GM21381 (cell line): Measurements from ENCODE around the gene FGL2.
A peak's percentile ranks its signal among the peaks of the same experiment; 100 is the strongest.
"Not testable (repeated sequence)": the region's sequence is repeated elsewhere in the genome, so short reads cannot be mapped to it uniquely, and the experiment has no call there.

Experiments used
- ATAC-seq: cut with Tn5 transposase; IDR thresholded peaks from one replicate; pipeline ENCODE4 v1.9.1; 2021; ENCODE audit warnings: mild to moderate bottlenecking, moderate library complexity; ENCODE audit not compliant: unreplicated experiment

FGL2 gene

GRCh38 chr7:77199013-77199966 is at the start of gene FGL2:
Gene FGL2 (minus strand): TSS chr7:77199819. CDS start chr7:77199793, 26 bp downstream.
- ATAC-seq = no peak

- no peak for ATAC-seq
Observed at GRCh38 chr7:77248154-77248553, 48.5 kb upstream of the FGL2 start.

GRCh38 chr7:77247206-77247850 is 47.7 kb upstream of the FGL2 start:
- peak; percentile 81 for ATAC-seq

GRCh38 chr7:77246026-77246640 is 46.5 kb upstream of the FGL2 start:
- ATAC-seq = no peak

- ATAC-seq = no peak
Observed at GRCh38 chr7:77245015-77245755, 45.6 kb upstream of the FGL2 start.

- no peak for ATAC-seq
Observed at GRCh38 chr7:77244222-77244934, 44.8 kb upstream of the FGL2 start.

- no peak for ATAC-seq
Observed at GRCh38 chr7:77242554-77242953, 42.9 kb upstream of the FGL2 start.

- no peak for ATAC-seq
Observed at GRCh38 chr7:77242068-77242467, 42.4 kb upstream of the FGL2 start.

GRCh38 chr7:77239471-77239870 is 39.9 kb upstream of the FGL2 start:
- ATAC-seq = no peak

- no peak for ATAC-seq
Observed at GRCh38 chr7:77238703-77239136, 39.1 kb upstream of the FGL2 start.

- ATAC-seq = no peak
Observed at GRCh38 chr7:77235276-77235675, 35.7 kb upstream of the FGL2 start.

GRCh38 chr7:77232467-77232866 is 32.8 kb upstream of the FGL2 start:
- no peak for ATAC-seq

- not testable (repeated sequence) for ATAC-seq
Observed at GRCh38 chr7:77228795-77229194, 29.2 kb upstream of the FGL2 start.

- ATAC-seq = no peak
Observed at GRCh38 chr7:77226357-77226839, 26.8 kb upstream of the FGL2 start.

GRCh38 chr7:77223261-77223660 is 23.6 kb upstream of the FGL2 start:
- ATAC-seq = no peak

- ATAC-seq = no peak
Observed at GRCh38 chr7:77222819-77223218, 23.2 kb upstream of the FGL2 start.

- no peak for ATAC-seq
Observed at GRCh38 chr7:77222065-77222464, 22.4 kb upstream of the FGL2 start.

GRCh38 chr7:77219701-77220331 is 20.2 kb upstream of the FGL2 start:
- ATAC-seq = not testable (repeated sequence)

GRCh38 chr7:77217474-77218185 is 18.0 kb upstream of the FGL2 start:
- no peak for ATAC-seq
